ENCODE data around the gene STOX1.
A peak's percentile ranks its signal among the peaks of the same experiment; 100 is the strongest.
"Not testable (repeated sequence)": the region's sequence is repeated elsewhere in the genome, so short reads cannot be mapped to it uniquely, and the experiment has no call there.

Gene STOX1

GRCh38 chr10:68897336-68897741, 70.0 kb downstream of the STOX1 start:
- no peak for DNase-seq

GRCh38 chr10:68899186-68899745, 71.9 kb downstream of the STOX1 start:
- DNase-seq = no peak

GRCh38 chr10:68900427-68901104, 73.2 kb downstream of the STOX1 start:
- no peak for DNase-seq

GRCh38 chr10:68901105-68901927, 74.0 kb downstream of the STOX1 start, which contains the start of gene DDX50:
Gene DDX50 (plus strand): TSS chr10:68901315. CDS start chr10:68901385, 70 bp downstream.
- peak; percentile 98 for DNase-seq

GRCh38 chr10:68902382-68902781, 75.1 kb downstream of the STOX1 start:
- no peak for DNase-seq

GRCh38 chr10:68924593-68924992, 97.3 kb downstream of the STOX1 start:
- DNase-seq = no peak

- no peak for DNase-seq
Observed at GRCh38 chr10:68925489-68925888, 98.2 kb downstream of the STOX1 start.

GRCh38 chr10:68929157-68929556, 101.8 kb downstream of the STOX1 start:
- DNase-seq = not testable (repeated sequence)

GRCh38 chr10:68929888-68930287, 102.6 kb downstream of the STOX1 start:
- DNase-seq = not testable (repeated sequence)

- DNase-seq = not testable (repeated sequence)
Observed at GRCh38 chr10:68932860-68933259, 105.5 kb downstream of the STOX1 start.

- DNase-seq = no peak
Observed at GRCh38 chr10:68934994-68935393, 107.7 kb downstream of the STOX1 start.

- DNase-seq = no peak
Observed at GRCh38 chr10:68938117-68938516, 110.8 kb downstream of the STOX1 start.

GRCh38 chr10:68938884-68939283, 111.6 kb downstream of the STOX1 start:
- no peak for DNase-seq

- DNase-seq = not testable (repeated sequence)
Observed at GRCh38 chr10:68940917-68941316, 113.6 kb downstream of the STOX1 start.

Data from activated effector memory CD4-positive, alpha-beta T cell treated with anti-CD3 and anti-CD28 coated beads, Interleukin-2, amount 50 U/mL, for 16 hours (primary cell).